Epithelial cell of proximal tubule (primary cell): Measurements from ENCODE around the gene CDH13. TPM values are rescaled to one million over a fixed set of nuclear protein-coding genes. Genes with fewer than 3 reads are reported as not detected.

Experiments used
- DNase-seq: peaks from one replicate; pipeline ENCODE4 v3.0.0-alpha.2; 2011; ENCODE audit warnings: low read depth
- H3K4me3 ChIP-seq: 2 replicates; pipeline ENCODE4 v1.5.1; 2011; ENCODE audit warnings: low read depth, mild to moderate bottlenecking, low read length
- CTCF ChIP-seq: conservative IDR thresholded peaks from 2 replicates; pipeline ENCODE4 v1.5.1; 2012; ENCODE audit warnings: low read depth, mild to moderate bottlenecking, low read length
- total RNA-seq: library from RNA; depleted of rRNA; stranded (reverse); fragments of >200 nt; gene quantifications from 2 replicates; pipeline ENCODE4 v1.2.3, GENCODE V29; 2015

The CDH13 gene
- total RNA-seq, 1 donor from 2014 or later, result 85.4 TPM

GRCh38 chr16:83300326-83300725 lies 673.6 kb downstream of the CDH13 start:
- no peak overlapping the region for H3K4me3 ChIP-seq
- no peak for DNase-seq
- no peak for TF ChIP-seq CTCF

- DNase-seq, result no peak
Observed at GRCh38 chr16:83301971-83302370, 675.2 kb downstream of the CDH13 start.

GRCh38 chr16:83302853-83303252 lies 676.1 kb downstream of the CDH13 start:
- TF ChIP-seq CTCF, result no peak
- no peak for DNase-seq

More at GRCh38 chr16:83301971-83302370, 675.2 kb downstream of the CDH13 start:
- H3K4me3 ChIP-seq, result no peak overlapping the region
- TF ChIP-seq CTCF, result no peak

GRCh38 chr16:83305092-83305491 lies 678.3 kb downstream of the CDH13 start:
- H3K4me3 ChIP-seq, result no peak overlapping the region
- TF ChIP-seq CTCF, result no peak
- no peak for DNase-seq

More at GRCh38 chr16:83302853-83303252, 676.1 kb downstream of the CDH13 start:
- H3K4me3 ChIP-seq, result no peak overlapping the region

- no peak for TF ChIP-seq CTCF
- H3K4me3 ChIP-seq, result no peak overlapping the region
- no peak for DNase-seq
Observed at GRCh38 chr16:83306961-83307593, 680.3 kb downstream of the CDH13 start.

GRCh38 chr16:83307594-83307992 lies 680.8 kb downstream of the CDH13 start:
- no peak for DNase-seq
- TF ChIP-seq CTCF, result no peak
- no peak overlapping the region for H3K4me3 ChIP-seq

GRCh38 chr16:83308414-83308813 lies 681.6 kb downstream of the CDH13 start:
- H3K4me3 ChIP-seq, result no peak overlapping the region
- DNase-seq, result no peak
- TF ChIP-seq CTCF, result no peak
